WTC11 (cell line): ENCODE results near the gene CDH18. TPM values are rescaled to one million over a fixed set of nuclear protein-coding genes. Genes with fewer than 3 reads are reported as not detected.

ENCODE experiments used
- ATAC-seq: fragments of 200-7000 bp; cut with Tn5 transposase; 2 replicates; pipeline ENCODE4 v1.10.0; 2021; ENCODE audit warnings: mild to moderate bottlenecking, moderate library complexity
- CTCF ChIA-PET: fragments of 300-600 bp; sonication (Branson Sonifier 250); formaldehyde crosslinking; loops from one replicate; lab custom pipeline; 2021; ENCODE audit warnings: antibody characterized with exemption; lab: Charles Lee
- POLR2A ChIA-PET: fragments of 350-600 bp; sonication (Branson Sonifier 250); formaldehyde crosslinking; loops from one replicate; lab custom pipeline; 2021; ENCODE audit warnings: antibody characterized with exemption; lab: Charles Lee
- DNase-seq: peaks from one replicate; pipeline ENCODE4 v3.0.0; 2021; ENCODE audit warnings: low spot score
- H3K27ac Mint-ChIP-seq: 2 replicates; pipeline ENCODE4 v1.8.0; 2021; ENCODE audit warnings: mixed read lengths
- H3K27me3 Mint-ChIP-seq: 2 replicates; pipeline ENCODE4 v1.8.0; 2021; ENCODE audit warnings: low read depth, mild to moderate bottlenecking, moderate library complexity, mixed read lengths
- H3K36me3 Mint-ChIP-seq: 2 replicates; pipeline ENCODE4 v1.8.0; 2021; ENCODE audit warnings: mixed read lengths
- H3K4me1 Mint-ChIP-seq: 2 replicates; pipeline ENCODE4 v1.8.0; 2022; ENCODE audit warnings: mixed read lengths
- H3K4me3 Mint-ChIP-seq: 2 replicates; pipeline ENCODE4 v1.8.0; 2021; ENCODE audit warnings: mild to moderate bottlenecking, moderate library complexity, mixed read lengths
- H3K9me3 Mint-ChIP-seq: 2 replicates; pipeline ENCODE4 v1.8.0; 2021; ENCODE audit warnings: mixed read lengths
- CDX4 ChIP-seq: fragments of 250-450 bp; sonication (Bioruptor Pico); IDR thresholded peaks from 2 replicates; pipeline ENCODE4 v1.9.0; 2021; ENCODE audit warnings: moderate library complexity, mild to moderate bottlenecking, inconsistent platforms, borderline replicate concordance
- ESRRA ChIP-seq: sonication (generic); formaldehyde crosslinking; IDR thresholded peaks from 2 replicates; pipeline ENCODE4 v1.8.1; 2022; ENCODE audit warnings: mild to moderate bottlenecking, missing genetic modification reagents, borderline replicate concordance
- GTF2I ChIP-seq: fragments of 250-450 bp; sonication (Bioruptor Pico); conservative IDR thresholded peaks from 2 replicates; pipeline ENCODE4 v1.4.0; 2021; ENCODE audit warnings: mild to moderate bottlenecking
- NR3C1 ChIP-seq: sonication (generic); formaldehyde crosslinking; conservative IDR thresholded peaks from 2 replicates; pipeline ENCODE4 v1.8.1; 2023; ENCODE audit warnings: low read depth, mild to moderate bottlenecking, missing genetic modification reagents
- RELA ChIP-seq: sonication (generic); formaldehyde crosslinking; IDR thresholded peaks from 2 replicates; pipeline ENCODE4 v1.8.1; 2022; ENCODE audit warnings: missing genetic modification reagents, mild to moderate bottlenecking, borderline replicate concordance
- RORB ChIP-seq: fragments of 250-450 bp; sonication (Bioruptor Pico); IDR thresholded peaks from 2 replicates; pipeline ENCODE4 v1.9.0; 2021; ENCODE audit warnings: mild to moderate bottlenecking
- SMAD4 ChIP-seq: sonication (generic); formaldehyde crosslinking; IDR thresholded peaks from 2 replicates; pipeline ENCODE4 v1.8.0; 2022; ENCODE audit warnings: mild to moderate bottlenecking, missing genetic modification reagents
- ZBTB43 ChIP-seq: sonication (generic); formaldehyde crosslinking; IDR thresholded peaks from 2 replicates; pipeline ENCODE4 v1.8.1; 2023; ENCODE audit warnings: mild to moderate bottlenecking, missing genetic modification reagents
- ZNF138 ChIP-seq: sonication (generic); formaldehyde crosslinking; conservative IDR thresholded peaks from 2 replicates; pipeline ENCODE4 v1.8.1; 2022; ENCODE audit warnings: mild to moderate bottlenecking, moderate library complexity, missing genetic modification reagents
- ZNF281 ChIP-seq: sonication (generic); formaldehyde crosslinking; IDR thresholded peaks from 2 replicates; pipeline ENCODE4 v1.8.0; 2023; ENCODE audit warnings: mild to moderate bottlenecking, missing genetic modification reagents
- ZNF317 ChIP-seq: sonication (generic); formaldehyde crosslinking; IDR thresholded peaks from 2 replicates; pipeline ENCODE4 v1.8.1; 2023; ENCODE audit warnings: low read depth, mild to moderate bottlenecking, moderate library complexity, missing genetic modification reagents, borderline replicate concordance
- ZNF512 ChIP-seq: sonication (generic); formaldehyde crosslinking; IDR thresholded peaks from 2 replicates; pipeline ENCODE4 v1.8.1; 2022; ENCODE audit warnings: missing genetic modification reagents, borderline replicate concordance
- ZNF532 ChIP-seq: fragments of 250-450 bp; sonication (Bioruptor Pico); IDR thresholded peaks from 2 replicates; pipeline ENCODE4 v1.9.0; 2021; ENCODE audit warnings: mild to moderate bottlenecking, borderline replicate concordance
- total RNA-seq: library from RNA; stranded (reverse); gene quantifications from 3 replicates; pipeline ENCODE4 v1.2.3, GENCODE V29; 2021
- TF ChIP-seq, protein P1 (sequence below): fragments of 250-450 bp; sonication (Bioruptor Pico); IDR thresholded peaks from 2 replicates; pipeline ENCODE4 v1.9.0; 2021; ENCODE audit warnings: mild to moderate bottlenecking
- TF ChIP-seq, protein P2 (sequence below): sonication (generic); formaldehyde crosslinking; IDR thresholded peaks from 2 replicates; pipeline ENCODE4 v1.8.1; 2023; ENCODE audit warnings: mild to moderate bottlenecking, missing genetic modification reagents, borderline replicate concordance

The CDH18 gene
- total RNA-seq, 1 experiment from 2014 or later, result 0.24 TPM

DNA sequence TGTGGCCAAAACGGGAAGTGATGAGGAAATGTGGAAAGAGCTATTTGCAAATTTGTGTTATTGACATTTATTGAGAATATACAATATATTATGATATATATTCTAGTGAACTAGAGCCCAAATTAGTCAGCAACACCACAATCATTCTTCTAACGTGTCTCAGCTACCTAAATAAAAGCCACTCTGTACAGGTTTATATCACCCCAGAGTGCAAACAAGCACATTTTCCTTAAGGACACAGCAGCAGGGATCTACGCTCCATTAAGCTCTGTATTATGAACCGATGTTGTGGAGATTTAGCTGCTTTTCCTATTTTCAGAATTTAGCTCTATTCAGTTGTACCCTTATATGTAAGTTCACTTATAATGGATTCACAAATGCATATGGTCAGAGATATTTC is 77.9 kb downstream of the CDH18 start (continued):
- no peak for TF ChIP-seq ZNF532 (CRISPR knock-in tag)

DNA sequence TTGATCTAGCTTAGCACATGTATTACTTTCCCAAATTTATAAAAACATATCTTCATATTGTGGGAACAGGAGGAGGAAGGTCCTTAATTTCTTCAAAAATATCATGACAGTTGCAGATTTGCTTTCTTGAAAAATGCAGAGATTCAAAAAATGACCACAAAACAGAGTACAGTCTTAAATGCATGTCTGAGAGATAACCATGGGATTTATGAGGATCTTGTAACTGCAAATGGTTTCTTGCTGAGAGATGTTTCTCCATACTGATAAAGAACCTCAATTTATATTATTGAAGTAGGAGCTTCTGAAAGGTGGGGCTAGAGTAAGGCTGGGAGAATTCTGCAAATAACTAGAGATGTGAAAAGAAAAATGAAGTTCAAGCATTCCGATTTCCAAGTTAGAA is 83.2 kb downstream of the CDH18 start:
- Mint-ChIP-seq H3K36me3 (no peaks in the 10 kb centered on the region), H3K27ac (no peak overlapping the region), H3K4me1 (peaks cover 10% of the 10 kb centered on the region), H3K27me3 (no peaks in the 10 kb centered on the region), H3K4me3 (no peak overlapping the region), H3K9me3 (no peaks in the 10 kb centered on the region)
- TF ChIP-seq GTF2I (CRISPR knock-in tag) (no peak), ZNF281 (CRISPR knock-in tag) (no peak), CDX4 (CRISPR knock-in tag) (no peak), ZNF317 (CRISPR knock-in tag) (no peak), NR3C1 (no peak), ZBTB43 (no peak), ESRRA (CRISPR knock-in tag) (no peak), RELA (CRISPR knock-in tag) (no peak), ZNF138 (CRISPR knock-in tag) (no peak), ZNF512 (CRISPR knock-in tag) (no peak), SMAD4 (no peak)
- CTCF ChIA-PET, result no interaction called here
- no peak for ATAC-seq
- POLR2A ChIA-PET, result no interaction called here
- no peak for DNase-seq

- H3K27ac Mint-ChIP-seq, result no peak overlapping the region
- no peak for ATAC-seq
- ChIA-PET POLR2A (no interaction called here), CTCF (interaction anchor here (0.6 kb wide), 2 partner anchors 17 to 27 kb away, joined by 3 to 4 read pairs; no protein-coding TSS in a partner anchor)
- no peak overlapping the region for H3K4me3 Mint-ChIP-seq
- peaks cover 10% of the 10 kb centered on the region for H3K4me1 Mint-ChIP-seq
- no peaks in the 10 kb centered on the region for H3K9me3 Mint-ChIP-seq
- H3K27me3 Mint-ChIP-seq, result no peaks in the 10 kb centered on the region
- no peaks in the 10 kb centered on the region for H3K36me3 Mint-ChIP-seq
- DNase-seq, result no peak
- TF ChIP-seq RORB (CRISPR knock-in tag), result no peak
- TF ChIP-seq, protein P1, sequence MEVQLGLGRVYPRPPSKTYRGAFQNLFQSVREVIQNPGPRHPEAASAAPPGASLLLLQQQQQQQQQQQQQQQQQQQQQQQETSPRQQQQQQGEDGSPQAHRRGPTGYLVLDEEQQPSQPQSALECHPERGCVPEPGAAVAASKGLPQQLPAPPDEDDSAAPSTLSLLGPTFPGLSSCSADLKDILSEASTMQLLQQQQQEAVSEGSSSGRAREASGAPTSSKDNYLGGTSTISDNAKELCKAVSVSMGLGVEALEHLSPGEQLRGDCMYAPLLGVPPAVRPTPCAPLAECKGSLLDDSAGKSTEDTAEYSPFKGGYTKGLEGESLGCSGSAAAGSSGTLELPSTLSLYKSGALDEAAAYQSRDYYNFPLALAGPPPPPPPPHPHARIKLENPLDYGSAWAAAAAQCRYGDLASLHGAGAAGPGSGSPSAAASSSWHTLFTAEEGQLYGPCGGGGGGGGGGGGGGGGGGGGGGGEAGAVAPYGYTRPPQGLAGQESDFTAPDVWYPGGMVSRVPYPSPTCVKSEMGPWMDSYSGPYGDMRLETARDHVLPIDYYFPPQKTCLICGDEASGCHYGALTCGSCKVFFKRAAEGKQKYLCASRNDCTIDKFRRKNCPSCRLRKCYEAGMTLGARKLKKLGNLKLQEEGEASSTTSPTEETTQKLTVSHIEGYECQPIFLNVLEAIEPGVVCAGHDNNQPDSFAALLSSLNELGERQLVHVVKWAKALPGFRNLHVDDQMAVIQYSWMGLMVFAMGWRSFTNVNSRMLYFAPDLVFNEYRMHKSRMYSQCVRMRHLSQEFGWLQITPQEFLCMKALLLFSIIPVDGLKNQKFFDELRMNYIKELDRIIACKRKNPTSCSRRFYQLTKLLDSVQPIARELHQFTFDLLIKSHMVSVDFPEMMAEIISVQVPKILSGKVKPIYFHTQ, result no peak
- TF ChIP-seq, protein P2, sequence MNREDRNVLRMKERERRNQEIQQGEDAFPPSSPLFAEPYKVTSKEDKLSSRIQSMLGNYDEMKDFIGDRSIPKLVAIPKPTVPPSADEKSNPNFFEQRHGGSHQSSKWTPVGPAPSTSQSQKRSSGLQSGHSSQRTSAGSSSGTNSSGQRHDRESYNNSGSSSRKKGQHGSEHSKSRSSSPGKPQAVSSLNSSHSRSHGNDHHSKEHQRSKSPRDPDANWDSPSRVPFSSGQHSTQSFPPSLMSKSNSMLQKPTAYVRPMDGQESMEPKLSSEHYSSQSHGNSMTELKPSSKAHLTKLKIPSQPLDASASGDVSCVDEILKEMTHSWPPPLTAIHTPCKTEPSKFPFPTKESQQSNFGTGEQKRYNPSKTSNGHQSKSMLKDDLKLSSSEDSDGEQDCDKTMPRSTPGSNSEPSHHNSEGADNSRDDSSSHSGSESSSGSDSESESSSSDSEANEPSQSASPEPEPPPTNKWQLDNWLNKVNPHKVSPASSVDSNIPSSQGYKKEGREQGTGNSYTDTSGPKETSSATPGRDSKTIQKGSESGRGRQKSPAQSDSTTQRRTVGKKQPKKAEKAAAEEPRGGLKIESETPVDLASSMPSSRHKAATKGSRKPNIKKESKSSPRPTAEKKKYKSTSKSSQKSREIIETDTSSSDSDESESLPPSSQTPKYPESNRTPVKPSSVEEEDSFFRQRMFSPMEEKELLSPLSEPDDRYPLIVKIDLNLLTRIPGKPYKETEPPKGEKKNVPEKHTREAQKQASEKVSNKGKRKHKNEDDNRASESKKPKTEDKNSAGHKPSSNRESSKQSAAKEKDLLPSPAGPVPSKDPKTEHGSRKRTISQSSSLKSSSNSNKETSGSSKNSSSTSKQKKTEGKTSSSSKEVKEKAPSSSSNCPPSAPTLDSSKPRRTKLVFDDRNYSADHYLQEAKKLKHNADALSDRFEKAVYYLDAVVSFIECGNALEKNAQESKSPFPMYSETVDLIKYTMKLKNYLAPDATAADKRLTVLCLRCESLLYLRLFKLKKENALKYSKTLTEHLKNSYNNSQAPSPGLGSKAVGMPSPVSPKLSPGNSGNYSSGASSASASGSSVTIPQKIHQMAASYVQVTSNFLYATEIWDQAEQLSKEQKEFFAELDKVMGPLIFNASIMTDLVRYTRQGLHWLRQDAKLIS (CRISPR knock-in tag), result no peak
These were observed 84.4 kb downstream of the CDH18 start for GRCh38 chr5:19903611-19904010.
